ENCODE results near the gene ZDHHC11B.

DNA sequence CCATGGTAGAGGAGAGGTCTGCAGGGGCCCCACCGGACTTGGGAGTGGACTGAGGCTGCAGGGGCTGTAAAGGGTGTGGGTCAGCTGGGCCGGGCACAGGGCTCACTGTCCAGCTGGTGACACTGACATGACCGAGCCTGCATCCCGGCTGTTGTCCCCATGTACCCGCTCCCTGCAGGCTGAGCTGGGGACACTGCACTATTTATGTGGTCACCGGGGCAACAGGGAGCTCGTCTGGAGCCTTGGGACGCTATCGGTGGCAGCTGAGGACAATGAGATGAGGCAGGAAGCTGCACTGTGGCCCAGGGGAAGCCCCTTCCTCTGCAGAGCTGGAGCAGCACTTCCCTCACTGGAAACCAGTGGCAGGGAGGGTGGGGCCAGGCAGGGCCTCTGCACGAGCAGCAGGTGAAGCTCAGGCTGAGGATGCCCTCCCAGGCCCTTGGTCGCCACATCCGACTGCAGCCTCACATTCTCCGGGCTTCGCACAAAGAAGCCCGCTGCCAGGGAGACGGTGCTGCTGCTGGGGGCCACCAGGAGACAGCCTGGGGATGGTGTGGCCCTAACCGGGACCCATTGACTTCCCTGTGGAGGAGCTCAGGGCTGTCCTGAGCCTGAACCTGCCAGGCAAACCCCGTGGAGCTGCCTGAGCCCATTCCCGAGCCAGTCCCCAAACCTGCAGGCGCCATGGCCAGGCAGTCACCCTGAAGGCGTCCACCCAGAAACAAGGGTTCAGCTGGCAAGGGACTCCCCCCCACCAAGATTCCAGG is 26.4 kb downstream of the ZDHHC11B start:
- TF ChIP-seq POLR2A (IDR thresholded peaks at IDR 0.05): no peak
- TF ChIP-seq, protein P1, sequence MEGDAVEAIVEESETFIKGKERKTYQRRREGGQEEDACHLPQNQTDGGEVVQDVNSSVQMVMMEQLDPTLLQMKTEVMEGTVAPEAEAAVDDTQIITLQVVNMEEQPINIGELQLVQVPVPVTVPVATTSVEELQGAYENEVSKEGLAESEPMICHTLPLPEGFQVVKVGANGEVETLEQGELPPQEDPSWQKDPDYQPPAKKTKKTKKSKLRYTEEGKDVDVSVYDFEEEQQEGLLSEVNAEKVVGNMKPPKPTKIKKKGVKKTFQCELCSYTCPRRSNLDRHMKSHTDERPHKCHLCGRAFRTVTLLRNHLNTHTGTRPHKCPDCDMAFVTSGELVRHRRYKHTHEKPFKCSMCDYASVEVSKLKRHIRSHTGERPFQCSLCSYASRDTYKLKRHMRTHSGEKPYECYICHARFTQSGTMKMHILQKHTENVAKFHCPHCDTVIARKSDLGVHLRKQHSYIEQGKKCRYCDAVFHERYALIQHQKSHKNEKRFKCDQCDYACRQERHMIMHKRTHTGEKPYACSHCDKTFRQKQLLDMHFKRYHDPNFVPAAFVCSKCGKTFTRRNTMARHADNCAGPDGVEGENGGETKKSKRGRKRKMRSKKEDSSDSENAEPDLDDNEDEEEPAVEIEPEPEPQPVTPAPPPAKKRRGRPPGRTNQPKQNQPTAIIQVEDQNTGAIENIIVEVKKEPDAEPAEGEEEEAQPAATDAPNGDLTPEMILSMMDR (IDR thresholded peaks at IDR 0.05): no peak
- no peak for TF ChIP-seq POLR2AphosphoS5 (IDR thresholded peaks at IDR 0.05)

Measured in prostate gland (tissue), 2 donors.